Left cardiac atrium (tissue), 4 donors: ENCODE measurements around the gene PHF13. TPM values are rescaled to one million over a fixed set of nuclear protein-coding genes. Genes with fewer than 3 reads are reported as not detected.

Experiments
- ATAC-seq, 2 donors: fragments of 200-7000 bp; cut with Tn5 transposase; one replicate each; pipeline ENCODE4 v1.9.1; 2020; ENCODE audit warnings: mild to moderate bottlenecking in 2 of 2, moderate library complexity in 2 of 2
- DNase-seq: peaks from one replicate; pipeline ENCODE4 v3.0.0-alpha.2; 2020
- intact Hi-C, 2 donors: fragments of 100-400 bp; cut with DNase I; formaldehyde crosslinking; loops; one replicate each; pipeline versions ENCODE4 v1.14.1 to v1.15.1; 2022 to 2023
- long read RNA-seq: library from polyadenylated mRNA; unstranded; transcript quantifications from one replicate; pipeline ENCODE4 v2.0.0, GENCODE V29; 2021
- total RNA-seq, 2 donors: library from RNA; stranded (reverse); fragmentation: NEBNext Ultra II Directional; extraction: Animal tissue kit (Norgen Biotek cat#: 25700); gene quantifications; one replicate each; pipeline ENCODE4 v1.2.1, GENCODE V29; 2021
- donor health status: DM: no; HTN: yes; CAD: no.
- donor health status: DM: no; HTN: yes; CAD: no; lungs with severe emphysema.
- donor health status: DM: yes; HTN: yes; CAD: no.
- donor health status: Dilated cardiomyopathy.

The PHF13 gene
- total RNA-seq, result 1 to 10 TPM; 7.8 to 9.0 TPM
- long read RNA-seq, transcript PHF13-201 (4 exons, 3,681 nt), result major isoform, 5 of 7 reads
- long read RNA-seq, partial matches to known transcripts, result 2 of 7 reads
- long read RNA-seq, other reads (novel, unspliced or antisense), result 0 of 7 reads

GRCh38 chr1:6613361-6614018 lies at the start of gene PHF13:
TSS of gene PHF13 (plus strand) at chr1:6613731. CDS start at chr1:6614067, 336 bp downstream.
- intact Hi-C loops, result no loop called here

GRCh38 chr1:6569033-6569432 lies 44.5 kb upstream of the PHF13 start:
- ATAC-seq (no peak), DNase-seq (no peak)
- intact Hi-C loops, result no loop called here

More at GRCh38 chr1:6613361-6614018, at the start of gene PHF13:
- DNase-seq, result peak; percentile 100
- ATAC-seq, result peak; percentile 96 to 98

GRCh38 chr1:6570100-6570499 lies 43.4 kb upstream of the PHF13 start:
- DNase-seq (no peak), ATAC-seq (no peak)
- intact Hi-C loops, result no loop called here

- intact Hi-C loops, result no loop called here
- ATAC-seq, result no peak
- no peak for DNase-seq
Observed at GRCh38 chr1:6570987-6571386, 42.5 kb upstream of the PHF13 start.

GRCh38 chr1:6572653-6573383 lies 40.7 kb upstream of the PHF13 start:
- DNase-seq, result no peak
- intact Hi-C loops, result no loop called here
- ATAC-seq, result no peak

GRCh38 chr1:6574025-6574620 lies 39.4 kb upstream of the PHF13 start:
- intact Hi-C loops, result no loop called here
- DNase-seq (no peak), ATAC-seq (no peak)

- intact Hi-C loops, result no loop called here
- no peak for ATAC-seq
Observed at GRCh38 chr1:6574818-6575217, 38.7 kb upstream of the PHF13 start.

GRCh38 chr1:6577831-6578525 lies 35.6 kb upstream of the PHF13 start:
- intact Hi-C loops, result loop anchor here in 1 of 2 donors (2.0 kb wide), 1 partner anchor 23 kb away; the partner anchor contains the start of genes NOL9 and TAS1R1
- DNase-seq (no peak), ATAC-seq (no peak)

More at GRCh38 chr1:6574818-6575217, 38.7 kb upstream of the PHF13 start:
- DNase-seq, result no peak

- DNase-seq, result no peak
- intact Hi-C loops, result loop anchor here in 1 of 2 donors (2.0 kb wide), 1 partner anchor 24 kb away; the partner anchor contains the start of genes NOL9 and TAS1R1
- ATAC-seq, result no peak
Observed at GRCh38 chr1:6578624-6579373, 34.7 kb upstream of the PHF13 start.

GRCh38 chr1:6579374-6580118 lies 34.0 kb upstream of the PHF13 start, which contains the start of gene ZBTB48:
TSS of gene ZBTB48 (plus strand) at chr1:6579994. CDS start at chr1:6580610, 616 bp downstream.
- intact Hi-C loops, result loop anchor here (2.0 to 5.0 kb wide), 2 partner anchors 25 to 48 kb away; partner anchors contain the start of genes NOL9 (in 1 of the 2) and TAS1R1 (in 1 of the 2)
- ATAC-seq (peak; percentile 98 to 99), DNase-seq (peak; percentile 100)

GRCh38 chr1:6580119-6580592 lies 33.4 kb upstream of the PHF13 start:
- peak; percentile 6 to 40 for ATAC-seq
- DNase-seq, result no peak
- intact Hi-C loops, result loop anchor here in 1 of 2 donors (5.0 kb wide), 1 partner anchor 47 kb away; no protein-coding TSS in a partner anchor

- peak in 1 of 2 donors; percentile 0 for ATAC-seq
- intact Hi-C loops, result loop anchor here in 1 of 2 donors (5.0 kb wide), 1 partner anchor 46 kb away; no protein-coding TSS in a partner anchor
- DNase-seq, result no peak
Observed at GRCh38 chr1:6580593-6581409, 32.7 kb upstream of the PHF13 start.

- intact Hi-C loops, result loop anchor here in 1 of 2 donors (5.0 kb wide), 1 partner anchor 46 kb away; no protein-coding TSS in a partner anchor
- DNase-seq, result no peak
Observed at GRCh38 chr1:6581561-6582305, 31.8 kb upstream of the PHF13 start.

GRCh38 chr1:6582370-6582769 lies 31.2 kb upstream of the PHF13 start:
- intact Hi-C loops, result loop anchor here in 1 of 2 donors (5.0 kb wide), 1 partner anchor 45 kb away; no protein-coding TSS in a partner anchor
- ATAC-seq, result no peak
- DNase-seq, result no peak

More at GRCh38 chr1:6581561-6582305, 31.8 kb upstream of the PHF13 start:
- ATAC-seq, result no peak
